Osteocyte (in vitro differentiated cells): ENCODE results near the gene LRRK1. TPM values are rescaled to one million over a fixed set of nuclear protein-coding genes. Genes with fewer than 3 reads are reported as not detected.

Experiments
- DNase-seq: peaks from one replicate; pipeline ENCODE4 v3.0.0; 2021; ENCODE audit warnings: mixed read lengths; ENCODE audit not compliant: unreplicated experiment; ENCODE audit errors: extremely low spot score
- H3K27ac Mint-ChIP-seq: one replicate; pipeline ENCODE4 v1.8.0; 2021; ENCODE audit warnings: mild to moderate bottlenecking, mixed read lengths; ENCODE audit not compliant: unreplicated experiment
- H3K27me3 Mint-ChIP-seq: one replicate; pipeline ENCODE4 v1.8.0; 2021; ENCODE audit warnings: mixed read lengths; ENCODE audit not compliant: unreplicated experiment
- H3K36me3 Mint-ChIP-seq: one replicate; pipeline ENCODE4 v1.8.0; 2021; ENCODE audit warnings: mixed read lengths; ENCODE audit not compliant: unreplicated experiment
- H3K4me1 Mint-ChIP-seq: one replicate; pipeline ENCODE4 v1.8.0; 2021; ENCODE audit warnings: mixed read lengths; ENCODE audit not compliant: unreplicated experiment
- H3K4me3 Mint-ChIP-seq: one replicate; pipeline ENCODE4 v1.8.0; 2021; ENCODE audit warnings: mild to moderate bottlenecking, moderate library complexity, mixed read lengths; ENCODE audit not compliant: unreplicated experiment
- H3K9me3 Mint-ChIP-seq: one replicate; pipeline ENCODE4 v1.8.0; 2021; ENCODE audit warnings: mixed read lengths; ENCODE audit not compliant: unreplicated experiment
- total RNA-seq: library from RNA; stranded (reverse); gene quantifications from 2 replicates; pipeline ENCODE4 v1.2.1, GENCODE V29; 2021
- TF ChIP-seq, protein P1 (sequence below): fragments of 200-600 bp; sonication (generic); IDR thresholded peaks from 2 replicates; pipeline ENCODE4 v1.5.0; 2021; ENCODE audit warnings: antibody characterized with exemption, mild to moderate bottlenecking, moderate library complexity

The LRRK1 gene
- total RNA-seq, 1 donor from 2014 or later: 10.8 TPM

DNA sequence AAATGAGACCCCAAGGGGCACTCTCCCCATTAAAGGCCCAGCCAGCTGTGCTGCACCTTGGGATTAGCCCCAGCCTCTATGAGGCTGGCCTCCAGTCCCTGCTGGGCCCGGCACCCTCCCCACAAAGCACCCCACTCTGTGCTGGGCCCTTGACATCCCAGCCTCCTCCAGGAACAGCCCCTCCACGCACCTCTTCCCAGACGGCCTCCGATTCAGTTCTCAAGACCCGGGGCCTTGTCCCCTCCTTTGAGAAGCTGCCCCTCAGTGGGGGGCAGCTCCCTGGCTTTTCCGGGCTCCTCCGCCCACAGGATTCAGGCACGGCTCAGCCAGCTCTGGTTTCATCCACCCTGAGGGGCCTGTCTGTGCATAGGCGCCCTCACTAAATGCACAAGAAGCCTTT is 144.1 kb downstream of the LRRK1 start:
- H3K9me3 Mint-ChIP-seq: no peaks in the 10 kb centered on the region
- no peaks in the 10 kb centered on the region for H3K27me3 Mint-ChIP-seq
- peak; percentile 79 for DNase-seq
- H3K36me3 Mint-ChIP-seq: peaks cover 23% of the 10 kb centered on the region
- TF ChIP-seq, protein P1, sequence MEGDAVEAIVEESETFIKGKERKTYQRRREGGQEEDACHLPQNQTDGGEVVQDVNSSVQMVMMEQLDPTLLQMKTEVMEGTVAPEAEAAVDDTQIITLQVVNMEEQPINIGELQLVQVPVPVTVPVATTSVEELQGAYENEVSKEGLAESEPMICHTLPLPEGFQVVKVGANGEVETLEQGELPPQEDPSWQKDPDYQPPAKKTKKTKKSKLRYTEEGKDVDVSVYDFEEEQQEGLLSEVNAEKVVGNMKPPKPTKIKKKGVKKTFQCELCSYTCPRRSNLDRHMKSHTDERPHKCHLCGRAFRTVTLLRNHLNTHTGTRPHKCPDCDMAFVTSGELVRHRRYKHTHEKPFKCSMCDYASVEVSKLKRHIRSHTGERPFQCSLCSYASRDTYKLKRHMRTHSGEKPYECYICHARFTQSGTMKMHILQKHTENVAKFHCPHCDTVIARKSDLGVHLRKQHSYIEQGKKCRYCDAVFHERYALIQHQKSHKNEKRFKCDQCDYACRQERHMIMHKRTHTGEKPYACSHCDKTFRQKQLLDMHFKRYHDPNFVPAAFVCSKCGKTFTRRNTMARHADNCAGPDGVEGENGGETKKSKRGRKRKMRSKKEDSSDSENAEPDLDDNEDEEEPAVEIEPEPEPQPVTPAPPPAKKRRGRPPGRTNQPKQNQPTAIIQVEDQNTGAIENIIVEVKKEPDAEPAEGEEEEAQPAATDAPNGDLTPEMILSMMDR: no peak
- H3K4me3 Mint-ChIP-seq: no peak overlapping the region
- peaks cover 20% of the 10 kb centered on the region for H3K4me1 Mint-ChIP-seq
- no peak overlapping the region for H3K27ac Mint-ChIP-seq

DNA sequence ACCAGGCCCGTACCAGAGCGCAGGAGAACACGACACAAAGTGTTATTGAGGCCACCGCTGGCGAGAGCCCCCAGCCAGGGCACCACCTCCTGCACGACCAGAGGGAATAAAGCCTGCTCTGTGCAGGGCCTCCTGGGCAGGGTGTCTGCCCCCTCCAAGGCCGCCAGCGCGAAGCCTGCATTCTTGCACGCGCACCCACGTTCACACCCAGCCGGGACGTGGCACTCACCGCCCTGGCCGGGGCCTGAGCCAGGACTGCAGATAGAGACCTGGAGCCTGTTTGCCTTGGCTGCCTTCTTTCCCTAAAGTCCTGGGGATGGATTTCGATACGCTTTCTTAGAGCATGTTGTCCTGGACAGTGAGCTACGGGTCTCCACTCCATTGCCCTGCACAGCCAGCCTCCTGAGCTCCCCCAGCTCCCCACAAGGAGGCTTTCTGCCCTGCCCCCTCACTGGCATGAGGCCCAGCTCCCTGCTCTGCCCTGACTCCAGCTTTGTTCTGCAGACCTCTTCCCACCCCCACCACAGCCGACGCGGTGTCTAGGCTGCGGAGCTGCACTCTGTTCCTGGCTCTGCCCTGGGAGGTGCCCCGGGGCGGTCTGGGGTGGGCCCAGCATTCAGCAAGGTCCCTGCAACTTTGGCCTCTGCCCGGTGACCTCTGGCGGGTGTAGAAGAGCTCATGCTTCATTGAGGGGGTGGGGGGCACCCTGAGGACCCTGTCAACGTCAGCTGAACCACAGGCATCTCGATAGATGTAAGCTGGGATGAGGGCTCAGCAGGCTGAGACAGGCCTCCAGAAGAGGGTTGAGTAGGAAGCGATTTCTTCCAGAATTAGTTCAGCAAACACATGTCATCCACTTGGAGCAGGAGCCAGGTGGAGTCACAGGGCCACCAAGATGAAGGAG is 145.0 kb downstream of the LRRK1 start:
- DNase-seq: peak; percentile 84
- H3K4me1 Mint-ChIP-seq: peaks cover 28% of the 10 kb centered on the region
- TF ChIP-seq, protein P1: no peak
- peaks cover 21% of the 10 kb centered on the region for H3K36me3 Mint-ChIP-seq
- H3K27me3 Mint-ChIP-seq: no peaks in the 10 kb centered on the region
- no peak overlapping the region for H3K27ac Mint-ChIP-seq
- H3K9me3 Mint-ChIP-seq: no peaks in the 10 kb centered on the region
- H3K4me3 Mint-ChIP-seq: no peak overlapping the region

DNA sequence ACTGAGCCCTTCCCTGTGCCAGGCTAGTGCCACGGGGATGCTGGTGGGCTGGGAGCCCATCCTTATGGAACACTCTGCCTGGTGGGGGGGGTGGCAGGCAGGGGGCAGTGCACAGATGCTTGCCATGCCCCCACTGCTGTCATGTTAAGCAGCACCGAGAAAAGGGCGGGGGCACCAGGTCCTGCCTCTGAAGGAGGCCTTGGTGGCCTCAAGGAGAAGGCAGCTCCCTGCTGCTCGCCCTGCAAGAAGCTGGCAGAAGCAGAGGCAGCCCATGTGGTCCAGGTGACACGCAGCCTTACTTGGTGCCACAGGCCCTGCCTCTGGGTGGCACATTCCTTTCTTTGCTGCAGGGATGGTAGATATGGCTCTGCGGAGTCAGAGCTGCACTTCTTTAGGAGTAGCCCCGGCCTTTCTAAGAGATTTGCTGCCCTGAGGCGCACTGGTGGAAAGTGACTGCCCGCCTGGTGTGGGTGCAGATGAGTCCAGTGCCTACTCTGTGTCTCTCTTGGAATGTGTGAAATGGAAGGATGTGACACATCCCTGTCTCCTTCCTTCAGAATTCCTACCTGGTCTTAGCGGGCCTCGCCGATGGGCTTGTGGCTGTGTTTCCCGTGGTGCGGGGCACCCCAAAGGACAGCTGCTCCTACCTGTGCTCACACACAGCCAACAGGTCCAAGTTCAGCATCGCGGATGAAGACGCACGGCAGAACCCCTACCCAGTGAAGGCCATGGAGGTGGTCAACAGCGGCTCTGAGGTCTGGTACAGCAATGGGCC is 145.8 kb downstream of the LRRK1 start:
- TF ChIP-seq, protein P1: no peak
- H3K36me3 Mint-ChIP-seq: peaks cover 13% of the 10 kb centered on the region
- no peak for DNase-seq
- H3K27ac Mint-ChIP-seq: no peak overlapping the region
- peaks cover 36% of the 10 kb centered on the region for H3K4me1 Mint-ChIP-seq
- no peaks in the 10 kb centered on the region for H3K9me3 Mint-ChIP-seq
- no peak overlapping the region for H3K4me3 Mint-ChIP-seq
- H3K27me3 Mint-ChIP-seq: no peaks in the 10 kb centered on the region

DNA sequence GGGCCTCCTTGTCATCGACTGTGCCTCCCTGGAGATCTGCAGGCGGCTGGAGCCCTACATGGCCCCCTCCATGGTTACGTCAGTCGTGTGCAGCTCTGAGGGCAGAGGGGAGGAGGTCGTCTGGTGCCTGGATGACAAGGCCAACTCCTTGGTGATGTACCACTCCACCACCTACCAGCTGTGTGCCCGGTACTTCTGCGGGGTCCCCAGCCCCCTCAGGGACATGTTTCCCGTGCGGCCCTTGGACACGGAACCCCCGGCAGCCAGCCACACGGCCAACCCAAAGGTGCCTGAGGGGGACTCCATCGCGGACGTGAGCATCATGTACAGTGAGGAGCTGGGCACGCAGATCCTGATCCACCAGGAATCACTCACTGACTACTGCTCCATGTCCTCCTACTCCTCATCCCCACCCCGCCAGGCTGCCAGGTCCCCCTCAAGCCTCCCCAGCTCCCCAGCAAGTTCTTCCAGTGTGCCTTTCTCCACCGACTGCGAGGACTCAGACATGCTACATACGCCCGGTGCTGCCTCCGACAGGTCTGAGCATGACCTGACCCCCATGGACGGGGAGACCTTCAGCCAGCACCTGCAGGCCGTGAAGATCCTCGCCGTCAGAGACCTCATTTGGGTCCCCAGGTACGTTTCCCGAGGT is 146.5 kb downstream of the LRRK1 start:
- Mint-ChIP-seq H3K27me3 (no peaks in the 10 kb centered on the region), H3K27ac (no peak overlapping the region), H3K4me1 (peaks cover 44% of the 10 kb centered on the region), H3K36me3 (peaks cover 12% of the 10 kb centered on the region), H3K9me3 (no peaks in the 10 kb centered on the region), H3K4me3 (no peak overlapping the region)
- TF ChIP-seq, protein P1: no peak
- no peak for DNase-seq
